NCI-H2196 treated with DMSO at 0.1 percent for 48 hours (cell line): ENCODE results near the gene FHL2.
A peak's percentile ranks its signal among the peaks of the same experiment; 100 is the strongest.
"Not testable (repeated sequence)": the region's sequence is repeated elsewhere in the genome, so short reads cannot be mapped to it uniquely, and the experiment has no call there.

Experiments
- DNase-seq: peaks from one replicate; lab custom pipeline; 2025; ENCODE audit not compliant: unreplicated experiment; lab: John Stamatoyannopoulos, UW

Gene FHL2

GRCh38 chr2:105357122-105357521, 41.7 kb downstream of the FHL2 start:
- no peak for DNase-seq

GRCh38 chr2:105344704-105345345, 54.0 kb downstream of the FHL2 start:
- peak; percentile 31 for DNase-seq

- DNase-seq, result no peak
Measured at GRCh38 chr2:105339414-105339813, 59.4 kb downstream of the FHL2 start.

- DNase-seq, result no peak
Measured at GRCh38 chr2:105338020-105338385, 60.8 kb downstream of the FHL2 start.

GRCh38 chr2:105337122-105338019, 61.5 kb downstream of the FHL2 start, which contains the start of gene C2orf49:
C2orf49 (plus strand) TSS chr2:105337540; CDS start chr2:105337588, 48 bp downstream.
- peak; percentile 75 for DNase-seq

- DNase-seq, result no peak
Measured at GRCh38 chr2:105336786-105337121, 62.1 kb downstream of the FHL2 start.

GRCh38 chr2:105335469-105335868, 63.4 kb downstream of the FHL2 start:
- DNase-seq, result no peak

- no peak for DNase-seq
Measured at GRCh38 chr2:105334211-105334610, 64.6 kb downstream of the FHL2 start.

GRCh38 chr2:105330681-105331375, 68.0 kb downstream of the FHL2 start:
- no peak for DNase-seq

- peak; percentile 18 for DNase-seq
Measured at GRCh38 chr2:105329561-105330495, 69.0 kb downstream of the FHL2 start, which contains the start of gene TGFBRAP1. TGFBRAP1 (minus strand) TSS chr2:105329735; CDS start chr2:105308301, 21,434 bp downstream.

- DNase-seq, result no peak
Measured at GRCh38 chr2:105329197-105329554, 69.7 kb downstream of the FHL2 start.

GRCh38 chr2:105328281-105329196, 70.3 kb downstream of the FHL2 start:
- DNase-seq, result peak; percentile 47

GRCh38 chr2:105327690-105328089, 71.2 kb downstream of the FHL2 start:
- no peak for DNase-seq

- DNase-seq, result not testable (repeated sequence)
Measured at GRCh38 chr2:105327271-105327670, 71.6 kb downstream of the FHL2 start.

- DNase-seq, result no peak
Measured at GRCh38 chr2:105325389-105325963, 73.4 kb downstream of the FHL2 start.

GRCh38 chr2:105324732-105325131, 74.1 kb downstream of the FHL2 start:
- DNase-seq, result no peak

- DNase-seq, result no peak
Measured at GRCh38 chr2:105324101-105324500, 74.8 kb downstream of the FHL2 start.

GRCh38 chr2:105323111-105323510, 75.7 kb downstream of the FHL2 start:
- DNase-seq, result no peak
